KG1 (cell line): Measurements from ENCODE around the gene UBE2E2.

ENCODE experiments used
- DNase-seq: peaks from one replicate; lab custom pipeline; 2025; lab: John Stamatoyannopoulos, UW

UBE2E2 gene

DNA sequence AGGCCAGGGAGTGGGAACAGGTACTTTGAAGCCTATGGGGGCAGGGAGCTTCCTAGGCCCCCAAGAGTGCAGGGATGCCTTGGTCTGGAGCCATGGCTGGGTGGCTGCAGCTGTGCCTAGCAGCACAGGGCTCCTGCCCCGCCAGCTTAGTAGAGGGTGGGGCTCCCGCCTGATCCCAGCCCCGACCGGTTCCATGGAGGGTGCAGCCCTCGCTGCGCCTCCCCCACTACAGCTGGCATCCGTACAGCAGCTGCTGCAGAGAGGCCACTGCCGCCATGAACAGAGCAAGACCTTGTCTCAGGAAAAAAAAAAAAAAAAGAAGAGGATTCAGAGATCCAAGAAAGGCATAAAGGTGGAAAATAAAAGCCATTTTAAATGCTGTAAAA lies 277.2 kb downstream of the UBE2E2 start:
- DNase-seq, result no peak

DNA sequence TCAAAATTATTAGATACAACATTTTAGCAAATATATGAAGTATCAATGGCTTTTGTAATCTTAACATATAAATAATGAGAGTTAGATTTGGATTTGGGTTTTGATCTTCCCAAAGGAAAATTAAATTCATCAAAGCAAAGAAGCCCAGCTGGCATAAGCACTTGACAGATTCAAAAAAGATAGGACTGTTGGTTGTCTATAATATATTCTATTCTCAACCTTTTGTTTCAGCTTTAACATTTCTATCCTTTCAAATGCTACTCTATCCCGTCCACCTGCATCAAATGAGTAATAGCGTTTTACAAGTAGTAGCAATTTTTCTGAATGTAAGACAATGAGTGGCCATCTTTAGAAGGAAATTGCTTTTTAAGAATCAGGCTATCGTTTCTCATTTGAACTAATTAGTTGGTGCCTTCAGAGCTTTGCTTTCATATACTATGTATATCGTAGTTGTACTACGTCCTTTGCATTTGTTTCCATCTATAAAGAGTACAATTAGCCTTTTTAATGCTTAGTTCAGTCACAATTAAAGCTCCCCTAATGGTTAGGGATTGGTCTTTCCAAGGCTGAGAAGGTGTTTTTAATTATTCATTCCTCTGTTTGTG lies 278.0 kb downstream of the UBE2E2 start:
- no peak for DNase-seq

DNA sequence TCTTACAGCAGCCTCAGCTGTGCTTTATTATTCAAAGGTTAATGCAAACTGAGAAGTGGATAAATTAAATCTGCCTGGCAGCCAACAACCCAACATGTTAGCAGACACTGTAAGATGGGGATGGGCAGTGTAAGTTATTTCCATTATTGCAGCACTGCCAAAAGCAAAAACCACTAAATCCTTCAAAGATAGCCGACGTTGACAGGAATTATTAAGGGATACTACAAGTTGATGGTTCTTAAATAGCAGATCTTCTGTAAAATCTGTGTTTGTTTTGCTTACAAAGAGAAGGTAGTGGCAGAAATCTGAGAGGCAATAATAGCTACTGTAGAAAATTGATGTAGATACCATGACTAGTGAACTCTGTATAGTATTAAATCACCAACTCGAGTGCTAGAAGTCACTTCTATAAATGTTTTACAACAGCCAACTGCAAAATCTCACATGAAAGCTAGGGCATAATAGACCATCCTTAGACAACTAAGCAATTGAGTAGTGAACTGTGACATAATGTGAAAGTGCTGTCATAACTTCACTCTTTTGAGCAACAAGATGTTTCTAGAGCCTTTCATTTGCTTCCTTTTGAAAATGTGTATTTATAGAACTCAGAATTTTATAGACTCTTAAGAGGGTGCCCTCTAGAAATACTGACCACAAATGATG lies 278.6 kb downstream of the UBE2E2 start:
- no peak for DNase-seq

DNA sequence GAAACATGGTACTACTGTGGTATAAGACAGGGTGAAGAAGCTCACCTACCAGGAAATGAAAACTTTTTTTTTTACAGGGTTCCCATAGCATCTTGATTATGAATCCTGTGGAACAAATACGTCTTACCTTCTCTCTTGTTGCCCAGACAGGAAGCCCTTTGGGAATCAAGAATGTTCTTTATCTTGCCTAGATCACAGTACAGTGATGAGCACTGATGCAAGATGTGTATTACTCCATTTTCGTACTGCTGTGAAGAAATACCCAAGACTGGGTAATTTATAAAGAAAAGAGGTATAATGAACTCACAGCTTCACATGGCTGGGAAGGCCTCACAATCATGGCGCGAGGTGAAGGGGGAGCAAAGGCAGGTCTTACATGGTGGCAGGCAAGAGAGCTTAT lies 281.3 kb downstream of the UBE2E2 start:
- no peak for DNase-seq

DNA sequence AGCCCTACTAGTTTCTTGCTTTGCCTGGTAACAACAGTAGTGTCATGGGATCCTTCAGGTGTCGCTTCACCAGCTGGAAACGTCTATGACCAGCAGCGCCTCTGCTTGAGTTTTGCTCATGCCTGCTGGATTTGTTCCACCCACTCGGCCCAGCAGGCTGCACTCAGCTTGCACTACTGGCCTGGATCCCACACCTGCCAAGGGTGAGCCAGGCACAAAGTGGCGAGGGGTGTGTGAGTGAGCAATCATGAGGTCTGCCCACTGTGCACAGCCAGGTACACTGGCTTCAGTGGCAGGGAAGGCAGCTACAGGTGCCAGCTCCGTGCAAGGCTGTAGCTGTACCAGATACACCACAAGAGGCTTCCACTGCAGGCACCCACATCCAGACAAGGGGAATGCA lies 282.8 kb downstream of the UBE2E2 start:
- DNase-seq, result no peak

DNA sequence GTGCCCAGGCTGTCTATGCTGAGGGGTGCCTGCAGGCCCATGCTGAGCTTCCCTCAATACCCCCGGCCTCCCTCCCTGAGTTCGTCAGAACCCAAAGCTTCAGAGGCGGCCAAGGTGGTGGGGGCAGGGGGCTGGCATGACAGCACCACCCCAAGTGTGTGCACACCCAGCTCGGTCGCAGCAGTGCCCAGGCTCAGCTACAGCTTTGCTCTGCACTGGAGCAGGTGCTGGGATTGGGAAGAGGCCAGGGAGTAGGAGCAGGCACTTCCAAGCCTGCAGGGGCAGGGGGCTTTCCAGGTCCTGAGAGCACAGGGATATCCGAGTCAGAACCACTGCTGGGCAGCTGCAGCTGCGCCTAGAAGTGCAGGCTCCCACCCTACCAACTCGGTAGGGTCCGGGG lies 283.9 kb downstream of the UBE2E2 start:
- DNase-seq, result no peak

DNA sequence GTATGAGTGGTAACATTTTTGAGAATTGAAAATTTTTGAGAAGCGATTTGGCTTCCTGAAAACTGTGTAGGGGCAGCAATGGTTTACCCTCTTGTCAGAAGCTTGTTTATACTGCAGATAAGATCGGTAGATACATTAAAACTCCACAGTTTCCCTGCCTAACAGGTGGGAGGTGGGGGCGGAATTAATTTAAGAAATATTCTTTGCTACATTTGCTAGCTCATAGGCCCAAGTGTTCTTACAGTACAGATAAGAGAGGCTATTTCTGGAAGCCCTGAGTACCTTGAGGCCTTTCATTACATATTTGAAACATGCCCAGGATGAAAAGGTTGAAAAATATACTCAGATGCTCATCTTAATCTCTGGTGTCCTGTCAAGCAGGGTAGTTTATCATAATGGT lies 285.5 kb downstream of the UBE2E2 start:
- DNase-seq, result no peak

DNA sequence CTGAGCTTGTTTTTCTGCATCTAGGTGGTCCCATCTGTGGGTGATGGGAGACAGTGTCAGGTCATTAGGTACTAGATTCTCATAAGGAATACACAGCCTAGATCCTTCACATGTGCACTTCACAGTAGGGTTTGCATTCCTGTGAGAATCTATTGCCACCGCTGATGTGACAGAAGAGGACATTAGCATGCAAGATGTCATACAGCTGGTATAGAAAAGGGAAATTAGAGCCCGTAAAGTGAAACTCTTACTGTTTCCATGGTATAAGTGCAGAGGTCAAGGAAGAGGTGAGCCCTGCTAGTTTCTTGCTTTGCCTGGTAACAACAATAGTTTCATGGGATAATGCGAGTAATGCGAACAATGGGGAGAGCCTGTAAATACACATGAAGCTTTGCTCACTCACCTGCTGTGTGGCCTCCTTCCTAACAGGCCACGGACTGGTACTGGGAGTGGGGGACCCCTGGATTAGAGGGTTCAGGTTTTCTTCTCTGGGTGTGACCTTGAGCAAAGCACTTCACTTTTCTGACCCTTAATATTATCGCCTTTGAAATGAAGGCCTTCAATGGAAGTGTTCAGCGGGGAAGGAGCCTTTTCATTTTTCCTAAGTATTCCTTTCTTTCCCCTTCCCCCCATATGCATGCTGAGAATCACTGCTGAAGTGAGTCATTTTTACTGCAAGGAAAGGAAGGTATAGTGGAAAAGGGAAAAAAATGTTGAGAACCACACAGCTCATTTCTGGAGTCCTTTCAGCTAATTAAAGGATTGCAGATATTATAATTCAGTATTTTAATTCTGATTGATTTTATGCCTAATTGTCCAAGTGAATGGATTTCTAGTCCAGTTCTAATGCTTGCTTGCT lies 286.4 kb downstream of the UBE2E2 start:
- DNase-seq, result no peak

DNA sequence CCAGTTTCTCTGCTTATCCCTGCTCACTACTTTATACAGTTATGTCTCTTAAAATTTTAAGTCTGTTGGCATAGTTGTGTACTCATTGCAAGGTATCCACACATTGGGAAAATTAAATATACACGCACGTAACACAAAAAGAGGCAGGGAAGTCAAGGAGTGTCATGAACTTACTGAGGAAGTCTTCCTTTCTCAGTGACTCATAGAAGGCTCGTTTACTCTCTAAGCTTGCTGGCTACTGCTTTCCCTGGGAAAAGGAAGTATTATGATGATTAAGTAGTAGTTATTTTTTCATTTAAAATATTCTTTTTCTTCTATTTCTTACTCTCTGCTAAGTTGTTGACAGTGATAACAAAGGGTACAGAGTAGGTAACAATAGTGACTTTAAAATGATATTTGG lies 287.3 kb downstream of the UBE2E2 start:
- no peak for DNase-seq

DNA sequence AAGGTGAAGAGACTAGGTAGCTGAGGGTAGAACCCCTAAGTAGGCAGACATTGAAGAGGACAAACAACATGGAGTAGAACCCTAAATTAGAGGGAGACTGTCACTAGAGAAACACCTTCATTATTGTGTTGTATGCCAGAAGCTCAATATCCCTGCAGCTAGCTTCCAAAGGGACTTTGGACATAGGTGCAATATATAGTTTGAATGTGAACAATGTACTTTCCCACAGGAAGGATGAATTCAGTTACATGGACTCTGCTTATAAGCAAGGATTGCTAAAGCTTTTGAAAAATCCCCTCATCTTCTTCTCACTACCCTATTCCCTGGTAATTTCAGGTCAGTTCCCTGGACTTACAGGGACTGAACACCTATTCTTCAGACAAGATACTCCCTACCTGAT lies 288.9 kb downstream of the UBE2E2 start:
- DNase-seq, result no peak

DNA sequence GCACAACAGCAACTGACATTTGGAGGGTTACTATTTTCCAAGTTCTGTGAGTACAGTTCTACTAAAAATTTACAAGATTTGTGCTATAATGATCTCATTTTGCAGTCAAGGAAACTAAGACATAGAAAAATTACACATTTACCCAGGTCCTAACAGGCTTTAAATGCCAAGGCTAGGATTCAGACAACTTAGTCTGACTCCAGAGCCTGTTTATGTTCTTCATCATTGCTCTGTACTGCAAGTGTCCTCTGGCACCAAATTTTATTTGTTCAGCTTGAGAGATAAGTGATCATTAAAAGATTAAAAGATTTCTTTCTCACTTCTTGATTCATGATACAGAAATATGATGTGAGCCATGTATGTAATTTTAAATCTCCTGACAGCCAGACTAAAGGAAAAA lies 290.8 kb downstream of the UBE2E2 start:
- no peak for DNase-seq

DNA sequence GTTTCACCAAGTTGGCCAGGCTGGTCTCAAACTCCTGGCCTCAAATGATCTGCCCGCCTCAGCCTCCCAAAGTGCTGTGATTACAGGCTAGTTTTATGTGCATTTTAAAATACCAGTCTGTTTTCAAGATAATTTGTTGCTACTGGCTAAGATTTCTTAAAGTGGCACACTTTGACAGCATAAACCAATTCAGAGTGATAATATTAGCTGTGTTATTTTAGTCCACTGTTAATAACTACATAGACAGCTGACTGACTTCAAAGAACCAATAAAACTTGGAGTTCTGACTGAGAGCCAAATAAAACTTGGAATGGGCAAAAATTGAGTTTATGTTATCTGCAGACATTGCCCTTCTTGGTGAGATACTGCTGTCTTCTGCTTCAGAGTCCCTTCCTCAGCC lies 291.8 kb downstream of the UBE2E2 start:
- no peak for DNase-seq

DNA sequence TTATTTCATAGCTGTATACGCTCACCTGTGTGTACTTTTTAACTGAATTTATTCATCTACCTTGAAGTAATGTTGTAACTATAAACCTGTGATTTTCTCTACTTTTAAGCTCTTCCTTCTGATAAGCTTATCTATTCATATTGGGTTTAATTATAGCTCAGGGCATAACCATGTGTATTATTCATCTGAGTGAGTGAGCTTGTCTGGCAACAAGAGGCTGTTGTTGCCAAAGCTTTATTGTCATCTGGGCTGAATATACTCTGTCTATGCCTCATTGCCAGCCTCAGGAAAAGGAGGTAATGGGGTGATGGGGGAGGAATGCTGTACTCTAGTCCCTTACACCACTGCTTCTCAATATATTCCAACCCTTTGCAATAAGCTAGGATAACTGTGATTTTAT lies 292.4 kb downstream of the UBE2E2 start:
- no peak for DNase-seq

DNA sequence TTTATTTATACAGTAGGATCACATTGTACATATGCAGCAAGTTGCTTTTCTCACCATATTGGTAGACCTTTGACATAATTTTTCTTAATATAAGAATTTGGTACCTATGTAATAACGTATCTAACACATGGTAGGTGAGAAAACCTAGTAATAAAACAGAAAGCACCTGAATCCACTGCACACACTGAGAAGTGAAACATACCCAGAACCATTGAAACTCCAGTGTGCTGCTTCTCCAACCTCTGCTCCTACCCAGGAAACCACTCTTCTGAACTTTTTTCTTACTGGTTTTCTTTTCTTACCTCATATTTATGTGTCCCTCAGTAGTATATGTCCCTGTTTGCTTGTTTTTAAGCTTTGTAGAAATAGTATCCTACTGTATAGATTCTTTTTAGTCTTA lies 293.0 kb downstream of the UBE2E2 start:
- DNase-seq, result no peak

DNA sequence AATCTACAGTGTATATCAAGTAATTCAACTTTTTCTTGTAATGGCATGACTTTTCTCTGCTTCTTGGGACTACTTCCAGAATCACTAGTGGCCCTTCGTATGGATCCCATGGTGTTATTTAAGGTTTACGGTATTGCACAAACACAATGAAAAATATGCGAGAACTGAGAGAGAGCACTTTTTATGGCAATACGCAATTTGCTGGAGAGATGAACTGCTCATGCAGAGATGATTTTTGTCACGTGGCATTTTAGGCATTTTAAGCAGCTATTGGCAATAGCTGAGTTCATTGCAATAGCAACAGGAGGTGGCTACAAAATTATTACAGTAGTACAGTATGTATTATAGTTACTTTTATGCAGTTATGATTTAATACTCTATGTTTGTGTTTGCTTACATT lies 294.0 kb downstream of the UBE2E2 start:
- DNase-seq, result no peak

DNA sequence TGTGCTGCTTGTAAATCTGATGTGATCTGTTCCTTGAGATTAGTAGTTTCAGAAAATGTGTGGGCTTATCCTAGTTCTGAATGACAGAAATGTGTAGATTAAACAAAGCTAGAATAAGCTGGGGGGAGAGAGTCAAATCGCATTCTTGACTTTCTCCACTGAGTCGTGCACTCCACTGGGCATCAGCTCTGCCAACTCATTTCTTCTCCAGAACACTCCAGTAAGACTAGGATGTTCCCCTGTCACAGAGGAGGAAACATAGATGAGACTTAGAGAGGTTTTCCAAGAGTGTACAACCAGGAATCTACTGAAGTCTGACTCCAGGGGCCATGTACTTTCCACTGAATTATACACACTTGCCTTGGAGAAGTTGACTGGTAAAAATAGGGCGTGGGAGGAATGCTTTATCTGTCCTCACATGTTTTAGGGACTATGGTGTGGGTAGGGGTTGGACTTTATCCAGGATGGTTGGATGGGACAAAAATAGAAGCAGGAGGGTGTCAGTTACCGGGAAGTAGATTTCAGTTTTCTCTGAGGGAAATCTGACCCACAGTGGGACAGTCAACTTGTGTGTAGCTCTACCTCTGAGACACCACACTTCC lies 298.2 kb downstream of the UBE2E2 start:
- no peak for DNase-seq

DNA sequence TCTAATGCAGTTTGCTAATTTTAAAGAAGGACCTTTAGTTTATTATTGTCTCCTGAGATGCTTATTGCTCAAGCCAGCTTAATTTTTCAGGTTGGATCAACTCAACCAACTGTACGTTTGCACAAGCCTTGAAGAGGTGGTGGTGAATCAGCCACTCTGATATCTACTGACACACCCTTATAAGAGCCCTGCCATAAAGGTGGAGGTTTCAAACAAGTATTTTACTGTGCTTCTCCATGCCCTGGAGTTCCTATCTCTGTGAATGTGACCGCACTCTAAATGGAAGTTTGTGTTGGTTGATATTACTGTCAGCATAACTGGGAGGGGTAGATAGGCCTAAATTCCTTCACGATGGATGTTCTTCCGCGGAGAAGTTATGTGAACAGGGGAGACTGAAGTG lies 305.3 kb downstream of the UBE2E2 start:
- DNase-seq, result no peak

DNA sequence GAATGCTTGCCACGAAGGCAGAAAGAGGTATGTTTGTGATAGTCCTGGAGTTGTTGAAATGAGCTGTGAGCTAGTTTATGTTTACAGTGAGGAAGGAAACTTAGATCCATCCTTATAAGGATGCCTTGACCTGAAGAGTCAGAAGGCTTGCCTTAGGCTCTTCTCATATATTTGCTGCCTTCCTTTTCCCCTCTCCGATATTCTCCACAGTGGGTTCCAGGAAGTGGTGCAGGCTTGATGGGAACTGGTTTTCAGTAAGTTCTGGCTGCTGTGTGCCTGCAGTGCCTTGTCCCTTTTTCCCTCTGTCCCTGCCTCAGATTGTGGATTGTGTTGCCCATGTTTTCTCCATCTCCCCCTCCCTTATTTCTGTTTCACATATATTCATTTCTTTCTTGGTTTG lies 315.3 kb downstream of the UBE2E2 start:
- DNase-seq, result no peak

DNA sequence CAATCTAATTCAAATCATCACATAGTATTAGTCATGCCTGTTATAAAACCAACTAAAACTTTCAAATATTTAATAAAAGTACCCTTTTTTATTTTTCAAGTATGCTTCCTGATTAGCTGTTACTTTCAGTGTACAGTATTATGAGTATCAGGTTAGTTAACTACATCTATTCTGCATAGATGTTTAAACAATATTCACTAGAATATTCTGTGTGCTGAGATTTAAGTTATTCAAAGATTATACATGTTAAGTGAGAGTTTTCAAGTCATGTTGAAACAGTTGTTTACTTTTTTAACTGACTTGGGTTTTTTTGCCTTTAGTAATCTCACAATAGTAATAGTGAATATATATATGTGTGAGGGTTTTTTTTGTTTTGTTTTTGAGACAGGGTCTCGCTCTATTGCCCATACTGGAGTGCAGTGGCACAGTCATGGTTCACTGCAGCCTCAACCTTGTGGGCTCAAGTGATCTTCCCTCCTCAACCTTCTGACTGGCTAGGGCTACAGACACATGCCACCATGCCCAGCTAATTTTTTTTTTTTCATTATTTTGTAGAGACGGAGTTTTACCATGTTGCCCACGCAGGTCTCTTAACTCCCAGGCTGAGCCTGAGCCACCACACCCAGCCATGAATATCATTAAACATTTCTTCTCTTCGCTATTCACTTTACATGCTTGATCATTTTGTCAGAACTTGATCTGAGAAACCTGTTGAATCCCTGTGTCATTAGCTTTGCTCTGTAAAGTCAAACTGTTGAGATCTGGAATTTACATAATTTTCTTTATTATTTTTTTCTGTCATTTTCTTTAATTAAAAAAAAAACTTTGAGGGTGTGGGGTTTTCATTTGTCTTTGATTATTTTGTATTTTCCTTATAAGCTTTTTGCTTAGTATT lies 316.4 kb downstream of the UBE2E2 start:
- DNase-seq, result no peak

DNA sequence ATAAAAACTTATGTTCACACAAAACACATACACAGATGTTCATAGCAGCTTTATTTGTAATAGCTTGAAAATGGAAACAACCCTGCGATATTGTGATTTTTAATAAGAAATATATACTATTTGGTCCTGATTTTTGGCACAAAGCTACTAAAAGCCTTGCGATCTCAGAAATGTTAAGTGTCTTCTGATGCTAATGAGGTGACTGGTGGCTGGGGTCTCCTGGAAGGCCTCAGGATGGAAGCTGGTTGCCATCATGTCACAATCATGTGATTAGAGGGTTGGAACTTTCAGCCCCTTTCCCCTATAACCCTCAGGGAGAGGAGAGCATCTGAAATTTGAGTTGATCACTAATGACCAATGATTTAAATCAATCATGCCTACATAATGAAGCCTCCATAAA lies 324.2 kb downstream of the UBE2E2 start:
- no peak for DNase-seq

DNA sequence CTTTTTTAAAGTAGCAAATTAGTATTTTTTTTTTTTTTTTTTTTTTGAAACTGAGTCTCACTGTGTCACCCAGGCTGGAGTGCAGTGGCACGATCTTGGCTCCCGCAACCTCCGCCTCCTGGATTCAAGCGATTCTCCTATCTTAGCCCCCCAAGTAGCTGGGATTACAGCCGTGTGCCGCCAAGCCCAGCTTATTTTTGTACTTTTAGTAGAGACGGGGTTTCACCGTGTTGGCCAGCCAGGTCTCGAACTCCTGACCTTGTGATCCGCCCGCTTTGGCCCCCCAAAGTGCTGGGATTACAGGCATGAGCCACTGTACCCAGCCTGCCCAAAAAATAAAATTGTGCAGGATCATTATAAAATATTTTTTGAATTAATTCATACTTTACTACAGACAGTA lies 330.5 kb downstream of the UBE2E2 start:
- DNase-seq, result no peak

DNA sequence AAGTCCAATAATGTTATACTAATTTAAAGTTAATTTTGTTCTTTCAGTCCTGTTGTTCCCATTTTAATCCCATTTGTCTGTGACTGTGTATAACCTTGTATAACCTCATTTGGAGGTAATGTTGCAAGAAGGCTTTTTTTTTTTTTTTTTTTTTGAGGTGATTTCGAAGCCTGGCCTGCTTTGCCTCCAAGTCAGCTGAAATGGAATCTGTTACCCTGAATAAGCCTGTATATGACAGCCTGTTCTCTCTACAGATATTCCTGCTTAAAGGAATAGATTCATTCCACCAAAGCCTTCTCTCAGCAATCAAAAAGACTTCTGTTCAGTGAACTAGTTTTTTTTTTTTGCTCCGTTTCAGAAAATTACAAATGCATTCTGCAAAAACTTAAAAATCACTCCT lies 330.9 kb downstream of the UBE2E2 start:
- no peak for DNase-seq
